SK-N-SH treated with all-trans-retinoic acid at 6 μM for 48 hours (cell line): ENCODE data around the gene CFAP61.
"Not testable (repeated sequence)": the region's sequence is repeated elsewhere in the genome, so short reads cannot be mapped to it uniquely, and the experiment has no call there.

Experiments used
- ATAC-seq: fragments of 200-7000 bp; cut with Tn5 transposase; 3 replicates; pipeline ENCODE4 v1.9.1; 2020; ENCODE audit warnings: mild to moderate bottlenecking, moderate library complexity
- ARNTL ChIP-seq: fragments of 450-650 bp; formaldehyde crosslinking; IDR thresholded peaks from 2 replicates; pipeline ENCODE4 v1.5.0; 2020; ENCODE audit warnings: low read depth, mild to moderate bottlenecking, moderate library complexity, borderline replicate concordance
- BACH2 ChIP-seq: fragments of 250-450 bp; sonication (Bioruptor Pico); IDR thresholded peaks from 2 replicates; pipeline ENCODE4 v1.9.0; 2021; ENCODE audit warnings: mild to moderate bottlenecking, borderline replicate concordance
- CSDC2 ChIP-seq: fragments of 250-450 bp; sonication (Bioruptor Pico); IDR thresholded peaks from 2 replicates; pipeline ENCODE4 v1.5.0; 2020; ENCODE audit warnings: mild to moderate bottlenecking, moderate library complexity
- GLIS3 ChIP-seq: fragments of 250-450 bp; sonication (Bioruptor Pico); IDR thresholded peaks from 2 replicates; pipeline ENCODE4 v1.5.0; 2020; ENCODE audit warnings: mild to moderate bottlenecking, moderate library complexity
- ISL1 ChIP-seq: fragments of 250-450 bp; sonication (Bioruptor Pico); IDR thresholded peaks from 2 replicates; pipeline ENCODE4 v2.1.2; 2022; ENCODE audit warnings: mild to moderate bottlenecking, moderate library complexity
- OSR1 ChIP-seq: fragments of 250-450 bp; sonication (Bioruptor Pico); IDR thresholded peaks from 2 replicates; pipeline ENCODE4 v1.8.0; 2022; ENCODE audit warnings: moderate library complexity, mild to moderate bottlenecking, inconsistent platforms
- PPARA ChIP-seq: fragments of 250-450 bp; sonication (Bioruptor Pico); IDR thresholded peaks from 2 replicates; pipeline ENCODE4 v1.5.0; 2020; ENCODE audit warnings: mild to moderate bottlenecking, borderline replicate concordance
- RARB ChIP-seq: fragments of 250-450 bp; sonication (Bioruptor Pico); IDR thresholded peaks from 2 replicates; pipeline ENCODE4 v1.8.0; 2021; ENCODE audit warnings: mild to moderate bottlenecking, moderate library complexity
- SNAI2 ChIP-seq: fragments of 250-450 bp; sonication (Bioruptor Pico); IDR thresholded peaks from 2 replicates; pipeline ENCODE4 v1.5.0; 2020; ENCODE audit warnings: mild to moderate bottlenecking, moderate library complexity
- TCF4 ChIP-seq: fragments of 250-450 bp; sonication (Bioruptor Pico); IDR thresholded peaks from 2 replicates; pipeline ENCODE4 v1.8.0; 2021; ENCODE audit warnings: mild to moderate bottlenecking, moderate library complexity, borderline replicate concordance
- TOX ChIP-seq: fragments of 250-450 bp; sonication (Bioruptor Pico); IDR thresholded peaks from 2 replicates; pipeline ENCODE4 v1.8.0; 2021; ENCODE audit warnings: mild to moderate bottlenecking, moderate library complexity, borderline replicate concordance
- ZC3H10 ChIP-seq: fragments of 250-450 bp; sonication (Bioruptor Pico); IDR thresholded peaks from 2 replicates; pipeline ENCODE4 v1.5.1; 2021; ENCODE audit warnings: mild to moderate bottlenecking, moderate library complexity
- ZFP3 ChIP-seq: fragments of 250-450 bp; sonication (Bioruptor Pico); IDR thresholded peaks from 2 replicates; pipeline ENCODE4 v1.5.0; 2020; ENCODE audit warnings: mild to moderate bottlenecking, moderate library complexity
- ZFP30 ChIP-seq: fragments of 450-650 bp; formaldehyde crosslinking; IDR thresholded peaks from 2 replicates; pipeline ENCODE4 v1.5.0; 2022; ENCODE audit warnings: mild to moderate bottlenecking, moderate library complexity
- ZNF565 ChIP-seq: fragments of 450-650 bp; formaldehyde crosslinking; conservative IDR thresholded peaks from 2 replicates; pipeline ENCODE4 v1.5.0; 2020; ENCODE audit warnings: low read depth, mild to moderate bottlenecking, moderate library complexity
- ZNF70 ChIP-seq: fragments of 450-650 bp; formaldehyde crosslinking; IDR thresholded peaks from 2 replicates; pipeline ENCODE4 v1.5.0; 2020; ENCODE audit warnings: mild to moderate bottlenecking, moderate library complexity
- ZNF8 ChIP-seq: fragments of 450-650 bp; formaldehyde crosslinking; IDR thresholded peaks from 2 replicates; pipeline ENCODE4 v1.5.0; 2020; ENCODE audit warnings: mild to moderate bottlenecking, moderate library complexity
- TF ChIP-seq, protein P1 (sequence below): fragments of 250-450 bp; sonication (Bioruptor Pico); IDR thresholded peaks from 2 replicates; pipeline ENCODE4 v1.5.1; 2021; ENCODE audit warnings: mild to moderate bottlenecking, moderate library complexity
- TF ChIP-seq, protein P2 (sequence below): fragments of 250-450 bp; sonication (Bioruptor Pico); IDR thresholded peaks from 2 replicates; pipeline ENCODE4 v1.8.0; 2021; ENCODE audit warnings: low read depth, mild to moderate bottlenecking, moderate library complexity, borderline replicate concordance
- TF ChIP-seq, protein P3 (sequence below): fragments of 250-450 bp; sonication (Bioruptor Pico); IDR thresholded peaks from 2 replicates; pipeline ENCODE4 v1.8.0; 2020; ENCODE audit warnings: mild to moderate bottlenecking, moderate library complexity, borderline replicate concordance
- TF ChIP-seq, protein P4 (sequence below): fragments of 250-450 bp; sonication (Bioruptor Pico); IDR thresholded peaks from 2 replicates; pipeline ENCODE4 v1.5.1; 2020; ENCODE audit warnings: low read depth, mild to moderate bottlenecking, moderate library complexity
- TF ChIP-seq, protein P5 (sequence below): fragments of 250-450 bp; sonication (Bioruptor Pico); IDR thresholded peaks from 2 replicates; pipeline ENCODE4 v1.5.0; 2020; ENCODE audit warnings: mild to moderate bottlenecking, moderate library complexity

Gene CFAP61

DNA sequence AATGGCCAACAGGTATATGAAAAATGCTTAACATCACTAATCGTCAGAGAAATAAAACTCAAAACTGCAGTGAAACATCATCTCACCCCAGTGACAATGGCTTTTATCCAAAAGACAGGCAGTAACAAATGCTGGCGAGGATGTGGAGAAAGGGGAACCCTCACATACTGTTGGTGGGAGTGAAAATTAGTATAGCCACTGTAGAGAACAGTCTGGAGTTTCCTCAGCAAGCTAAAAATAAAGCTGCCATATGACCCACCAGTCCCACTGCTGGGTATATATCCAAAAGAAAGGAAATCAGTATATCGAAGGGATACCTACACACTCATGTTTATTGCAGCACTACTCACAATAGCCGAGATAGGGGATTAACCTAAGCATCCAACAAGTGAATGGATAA, 292.1 kb downstream of the CFAP61 start (continued):
- TF ChIP-seq, protein P1, sequence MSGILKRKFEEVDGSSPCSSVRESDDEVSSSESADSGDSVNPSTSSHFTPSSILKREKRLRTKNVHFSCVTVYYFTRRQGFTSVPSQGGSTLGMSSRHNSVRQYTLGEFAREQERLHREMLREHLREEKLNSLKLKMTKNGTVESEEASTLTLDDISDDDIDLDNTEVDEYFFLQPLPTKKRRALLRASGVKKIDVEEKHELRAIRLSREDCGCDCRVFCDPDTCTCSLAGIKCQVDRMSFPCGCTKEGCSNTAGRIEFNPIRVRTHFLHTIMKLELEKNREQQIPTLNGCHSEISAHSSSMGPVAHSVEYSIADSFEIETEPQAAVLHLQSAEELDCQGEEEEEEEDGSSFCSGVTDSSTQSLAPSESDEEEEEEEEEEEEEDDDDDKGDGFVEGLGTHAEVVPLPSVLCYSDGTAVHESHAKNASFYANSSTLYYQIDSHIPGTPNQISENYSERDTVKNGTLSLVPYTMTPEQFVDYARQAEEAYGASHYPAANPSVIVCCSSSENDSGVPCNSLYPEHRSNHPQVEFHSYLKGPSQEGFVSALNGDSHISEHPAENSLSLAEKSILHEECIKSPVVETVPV (CRISPR knock-in tag), result no peak
- TF ChIP-seq ISL1 (CRISPR knock-in tag) (no peak), ARNTL (CRISPR knock-in tag) (no peak), ZNF70 (CRISPR knock-in tag) (no peak), ZNF8 (CRISPR knock-in tag) (no peak), GLIS3 (CRISPR knock-in tag) (no peak), TCF4 (no peak), OSR1 (CRISPR knock-in tag) (no peak), ZFP3 (CRISPR knock-in tag) (no peak), BACH2 (CRISPR knock-in tag) (no peak)
- TF ChIP-seq, protein P2, sequence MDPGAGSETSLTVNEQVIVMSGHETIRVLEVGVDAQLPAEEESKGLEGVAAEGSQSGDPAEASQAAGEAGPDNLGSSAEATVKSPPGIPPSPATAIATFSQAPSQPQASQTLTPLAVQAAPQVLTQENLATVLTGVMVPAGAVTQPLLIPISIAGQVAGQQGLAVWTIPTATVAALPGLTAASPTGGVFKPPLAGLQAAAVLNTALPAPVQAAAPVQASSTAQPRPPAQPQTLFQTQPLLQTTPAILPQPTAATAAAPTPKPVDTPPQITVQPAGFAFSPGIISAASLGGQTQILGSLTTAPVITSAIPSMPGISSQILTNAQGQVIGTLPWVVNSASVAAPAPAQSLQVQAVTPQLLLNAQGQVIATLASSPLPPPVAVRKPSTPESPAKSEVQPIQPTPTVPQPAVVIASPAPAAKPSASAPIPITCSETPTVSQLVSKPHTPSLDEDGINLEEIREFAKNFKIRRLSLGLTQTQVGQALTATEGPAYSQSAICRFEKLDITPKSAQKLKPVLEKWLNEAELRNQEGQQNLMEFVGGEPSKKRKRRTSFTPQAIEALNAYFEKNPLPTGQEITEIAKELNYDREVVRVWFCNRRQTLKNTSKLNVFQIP (CRISPR knock-in tag), result no peak

DNA sequence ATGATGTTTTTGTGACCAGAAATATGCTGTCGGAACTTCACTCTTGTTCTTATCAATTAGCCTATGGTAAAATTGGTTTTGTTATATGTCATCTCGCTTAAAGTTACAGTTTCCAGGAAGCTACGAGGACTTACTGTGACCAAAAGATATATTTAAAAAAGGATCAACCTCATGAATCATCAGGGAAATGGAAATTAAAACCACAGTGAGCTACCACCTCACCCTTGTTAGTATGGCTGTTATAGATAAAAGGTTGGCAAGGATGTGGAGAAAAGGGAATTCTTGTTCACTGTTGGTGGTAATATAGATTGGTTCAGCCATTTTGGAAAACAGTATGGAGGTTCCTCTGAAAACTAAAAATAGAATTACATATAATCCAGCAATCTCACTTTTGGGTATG, 301.2 kb downstream of the CFAP61 start:
- no peak for TF ChIP-seq ZFP30
- TF ChIP-seq ISL1 (CRISPR knock-in tag), result no peak
- TF ChIP-seq ZNF565, result no peak
- TF ChIP-seq RARB (CRISPR knock-in tag), result no peak
- TF ChIP-seq ARNTL (CRISPR knock-in tag), result no peak
- no peak for TF ChIP-seq OSR1 (CRISPR knock-in tag)
- ATAC-seq, result no peak

DNA sequence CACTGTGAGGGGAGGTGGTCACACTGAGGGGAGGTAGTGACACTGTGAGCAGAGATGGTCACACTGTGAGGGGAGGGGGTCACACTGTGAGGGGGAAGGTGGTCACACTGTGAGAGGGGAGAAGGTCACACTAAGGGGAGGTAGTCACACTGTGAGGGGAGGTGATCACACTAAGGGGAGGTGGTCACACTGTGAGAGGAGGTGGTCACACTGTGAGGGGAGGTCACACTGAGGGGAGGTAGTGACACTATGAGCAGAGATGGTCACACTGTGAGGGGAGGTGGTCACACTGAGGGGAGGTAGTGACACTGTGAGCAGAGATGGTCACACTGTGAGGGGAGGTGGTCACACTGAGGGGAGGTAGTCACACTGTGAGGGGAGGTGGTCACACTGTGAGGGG, 303.2 kb downstream of the CFAP61 start:
- not testable (repeated sequence) for ATAC-seq

DNA sequence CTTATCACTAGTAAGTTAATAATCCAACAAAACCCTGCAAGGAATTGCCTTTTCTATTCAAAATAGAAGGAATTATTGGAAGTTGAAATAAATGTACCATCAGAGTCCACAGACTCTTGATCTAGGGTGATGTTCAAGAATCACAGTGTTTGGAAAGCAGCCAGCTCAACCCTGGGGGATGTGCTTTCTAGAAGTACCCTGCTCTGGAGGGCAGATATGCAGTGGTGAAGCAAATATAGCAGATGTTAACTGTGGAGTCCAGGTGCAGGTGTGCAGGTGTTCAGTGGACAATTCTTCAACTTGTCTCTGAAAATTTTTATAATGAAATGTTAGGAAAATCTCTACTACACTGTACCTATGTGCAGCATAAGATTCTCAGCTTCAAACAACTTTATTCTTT, 306.5 kb downstream of the CFAP61 start:
- TF ChIP-seq ZFP30 (no peak), ZFP3 (CRISPR knock-in tag) (no peak), ZNF565 (no peak), GLIS3 (CRISPR knock-in tag) (no peak), TOX (CRISPR knock-in tag) (no peak), ZC3H10 (CRISPR knock-in tag) (no peak), ISL1 (CRISPR knock-in tag) (no peak), TCF4 (no peak), OSR1 (CRISPR knock-in tag) (no peak), SNAI2 (CRISPR knock-in tag) (no peak), ZNF8 (CRISPR knock-in tag) (no peak), PPARA (CRISPR knock-in tag) (no peak), ARNTL (CRISPR knock-in tag) (no peak), CSDC2 (CRISPR knock-in tag) (no peak), RARB (CRISPR knock-in tag) (no peak)
- TF ChIP-seq, protein P3, sequence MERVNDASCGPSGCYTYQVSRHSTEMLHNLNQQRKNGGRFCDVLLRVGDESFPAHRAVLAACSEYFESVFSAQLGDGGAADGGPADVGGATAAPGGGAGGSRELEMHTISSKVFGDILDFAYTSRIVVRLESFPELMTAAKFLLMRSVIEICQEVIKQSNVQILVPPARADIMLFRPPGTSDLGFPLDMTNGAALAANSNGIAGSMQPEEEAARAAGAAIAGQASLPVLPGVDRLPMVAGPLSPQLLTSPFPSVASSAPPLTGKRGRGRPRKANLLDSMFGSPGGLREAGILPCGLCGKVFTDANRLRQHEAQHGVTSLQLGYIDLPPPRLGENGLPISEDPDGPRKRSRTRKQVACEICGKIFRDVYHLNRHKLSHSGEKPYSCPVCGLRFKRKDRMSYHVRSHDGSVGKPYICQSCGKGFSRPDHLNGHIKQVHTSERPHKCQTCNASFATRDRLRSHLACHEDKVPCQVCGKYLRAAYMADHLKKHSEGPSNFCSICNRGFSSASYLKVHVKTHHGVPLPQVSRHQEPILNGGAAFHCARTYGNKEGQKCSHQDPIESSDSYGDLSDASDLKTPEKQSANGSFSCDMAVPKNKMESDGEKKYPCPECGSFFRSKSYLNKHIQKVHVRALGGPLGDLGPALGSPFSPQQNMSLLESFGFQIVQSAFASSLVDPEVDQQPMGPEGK (CRISPR knock-in tag), result no peak
- TF ChIP-seq, protein P2 (CRISPR knock-in tag), result no peak
- TF ChIP-seq, protein P4, sequence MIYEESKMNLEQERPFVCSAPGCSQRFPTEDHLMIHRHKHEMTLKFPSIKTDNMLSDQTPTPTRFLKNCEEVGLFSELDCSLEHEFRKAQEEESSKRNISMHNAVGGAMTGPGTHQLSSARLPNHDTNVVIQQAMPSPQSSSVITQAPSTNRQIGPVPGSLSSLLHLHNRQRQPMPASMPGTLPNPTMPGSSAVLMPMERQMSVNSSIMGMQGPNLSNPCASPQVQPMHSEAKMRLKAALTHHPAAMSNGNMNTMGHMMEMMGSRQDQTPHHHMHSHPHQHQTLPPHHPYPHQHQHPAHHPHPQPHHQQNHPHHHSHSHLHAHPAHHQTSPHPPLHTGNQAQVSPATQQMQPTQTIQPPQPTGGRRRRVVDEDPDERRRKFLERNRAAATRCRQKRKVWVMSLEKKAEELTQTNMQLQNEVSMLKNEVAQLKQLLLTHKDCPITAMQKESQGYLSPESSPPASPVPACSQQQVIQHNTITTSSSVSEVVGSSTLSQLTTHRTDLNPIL (CRISPR knock-in tag), result no peak
- TF ChIP-seq, protein P5, sequence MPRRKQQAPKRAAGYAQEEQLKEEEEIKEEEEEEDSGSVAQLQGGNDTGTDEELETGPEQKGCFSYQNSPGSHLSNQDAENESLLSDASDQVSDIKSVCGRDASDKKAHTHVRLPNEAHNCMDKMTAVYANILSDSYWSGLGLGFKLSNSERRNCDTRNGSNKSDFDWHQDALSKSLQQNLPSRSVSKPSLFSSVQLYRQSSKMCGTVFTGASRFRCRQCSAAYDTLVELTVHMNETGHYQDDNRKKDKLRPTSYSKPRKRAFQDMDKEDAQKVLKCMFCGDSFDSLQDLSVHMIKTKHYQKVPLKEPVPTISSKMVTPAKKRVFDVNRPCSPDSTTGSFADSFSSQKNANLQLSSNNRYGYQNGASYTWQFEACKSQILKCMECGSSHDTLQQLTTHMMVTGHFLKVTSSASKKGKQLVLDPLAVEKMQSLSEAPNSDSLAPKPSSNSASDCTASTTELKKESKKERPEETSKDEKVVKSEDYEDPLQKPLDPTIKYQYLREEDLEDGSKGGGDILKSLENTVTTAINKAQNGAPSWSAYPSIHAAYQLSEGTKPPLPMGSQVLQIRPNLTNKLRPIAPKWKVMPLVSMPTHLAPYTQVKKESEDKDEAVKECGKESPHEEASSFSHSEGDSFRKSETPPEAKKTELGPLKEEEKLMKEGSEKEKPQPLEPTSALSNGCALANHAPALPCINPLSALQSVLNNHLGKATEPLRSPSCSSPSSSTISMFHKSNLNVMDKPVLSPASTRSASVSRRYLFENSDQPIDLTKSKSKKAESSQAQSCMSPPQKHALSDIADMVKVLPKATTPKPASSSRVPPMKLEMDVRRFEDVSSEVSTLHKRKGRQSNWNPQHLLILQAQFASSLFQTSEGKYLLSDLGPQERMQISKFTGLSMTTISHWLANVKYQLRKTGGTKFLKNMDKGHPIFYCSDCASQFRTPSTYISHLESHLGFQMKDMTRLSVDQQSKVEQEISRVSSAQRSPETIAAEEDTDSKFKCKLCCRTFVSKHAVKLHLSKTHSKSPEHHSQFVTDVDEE (CRISPR knock-in tag), result no peak
- ATAC-seq, result no peak
